Measurements from ENCODE around the gene TBCK. TPM values are rescaled to one million over a fixed set of nuclear protein-coding genes. Genes with fewer than 3 reads are reported as not detected.

TBCK gene
- total RNA-seq, 1 donor from 2014 or later = 25.1 TPM

- Mint-ChIP-seq H3K27ac (no peak overlapping the region), H3K36me3 (ENCODE audit: low read depth) (peaks cover 12% of the 10 kb centered on the region), H3K27me3 (ENCODE audit: insufficient read depth) (no peaks in the 10 kb centered on the region), H3K9me3 (no peaks in the 10 kb centered on the region), H3K4me1 (ENCODE audit: low read depth) (no peaks in the 10 kb centered on the region), H3K4me3 (no peak overlapping the region)
- DNase-seq (ENCODE audit: low spot score) = no peak
- intact Hi-C loops (cut with micrococcal nuclease) = no loop called here
Observed at GRCh38 chr4:106297245-106298035, 18.6 kb downstream of the TBCK start.

- H3K4me3 Mint-ChIP-seq = no peak overlapping the region
Observed at GRCh38 chr4:106294062-106294461, 21.9 kb downstream of the TBCK start.

GRCh38 chr4:106291678-106292077 lies 24.3 kb downstream of the TBCK start:
- Mint-ChIP-seq H3K36me3 (ENCODE audit: low read depth) (peaks cover 8% of the 10 kb centered on the region), H3K4me3 (no peak overlapping the region), H3K27me3 (ENCODE audit: insufficient read depth) (no peaks in the 10 kb centered on the region), H3K9me3 (no peaks in the 10 kb centered on the region), H3K27ac (no peak overlapping the region), H3K4me1 (ENCODE audit: low read depth) (no peaks in the 10 kb centered on the region)
- intact Hi-C loops (cut with micrococcal nuclease) = no loop called here
- no peak for DNase-seq (ENCODE audit: low spot score)

More at GRCh38 chr4:106294062-106294461, 21.9 kb downstream of the TBCK start:
- Mint-ChIP-seq H3K36me3 (ENCODE audit: low read depth) (peaks cover 8% of the 10 kb centered on the region), H3K27ac (no peak overlapping the region), H3K4me1 (ENCODE audit: low read depth) (no peaks in the 10 kb centered on the region), H3K9me3 (no peaks in the 10 kb centered on the region), H3K27me3 (ENCODE audit: insufficient read depth) (no peaks in the 10 kb centered on the region)
- no peak for DNase-seq (ENCODE audit: low spot score)
- intact Hi-C loops (cut with micrococcal nuclease) = no loop called here

GRCh38 chr4:106289737-106290136 lies 26.3 kb downstream of the TBCK start:
- Mint-ChIP-seq H3K4me1 (ENCODE audit: low read depth) (no peaks in the 10 kb centered on the region), H3K4me3 (no peak overlapping the region), H3K27me3 (ENCODE audit: insufficient read depth) (no peaks in the 10 kb centered on the region), H3K36me3 (ENCODE audit: low read depth) (peaks cover 1% of the 10 kb centered on the region), H3K27ac (no peak overlapping the region), H3K9me3 (no peaks in the 10 kb centered on the region)
- intact Hi-C loops (cut with micrococcal nuclease) = no loop called here
- no peak for DNase-seq (ENCODE audit: low spot score)

GRCh38 chr4:106287353-106287969 lies 28.5 kb downstream of the TBCK start:
- DNase-seq (ENCODE audit: low spot score) = no peak
- Mint-ChIP-seq H3K4me1 (ENCODE audit: low read depth) (no peaks in the 10 kb centered on the region), H3K4me3 (no peak overlapping the region), H3K27ac (no peak overlapping the region), H3K9me3 (no peaks in the 10 kb centered on the region), H3K27me3 (ENCODE audit: insufficient read depth) (no peaks in the 10 kb centered on the region), H3K36me3 (ENCODE audit: low read depth) (no peaks in the 10 kb centered on the region)
- intact Hi-C loops (cut with micrococcal nuclease) = no loop called here

GRCh38 chr4:106286611-106287010 lies 29.4 kb downstream of the TBCK start:
- H3K9me3 Mint-ChIP-seq = no peaks in the 10 kb centered on the region
- intact Hi-C loops (cut with micrococcal nuclease) = no loop called here
- no peak for DNase-seq (ENCODE audit: low spot score)
- H3K4me1 Mint-ChIP-seq (ENCODE audit: low read depth) = no peaks in the 10 kb centered on the region
- H3K4me3 Mint-ChIP-seq = no peak overlapping the region
- no peak overlapping the region for H3K27ac Mint-ChIP-seq
- H3K27me3 Mint-ChIP-seq (ENCODE audit: insufficient read depth) = no peaks in the 10 kb centered on the region
- peaks cover 3% of the 10 kb centered on the region for H3K36me3 Mint-ChIP-seq (ENCODE audit: low read depth)

GRCh38 chr4:106284227-106284626 lies 31.8 kb downstream of the TBCK start:
- H3K4me3 Mint-ChIP-seq = no peak overlapping the region
- no peak overlapping the region for H3K27ac Mint-ChIP-seq
- no peaks in the 10 kb centered on the region for H3K4me1 Mint-ChIP-seq (ENCODE audit: low read depth)
- peaks cover 4% of the 10 kb centered on the region for H3K36me3 Mint-ChIP-seq (ENCODE audit: low read depth)
- intact Hi-C loops (cut with micrococcal nuclease) = no loop called here
- no peaks in the 10 kb centered on the region for H3K27me3 Mint-ChIP-seq (ENCODE audit: insufficient read depth)
- H3K9me3 Mint-ChIP-seq = no peaks in the 10 kb centered on the region
- DNase-seq (ENCODE audit: low spot score) = no peak

GRCh38 chr4:106277140-106277675 lies 38.8 kb downstream of the TBCK start:
- no peak overlapping the region for H3K4me3 Mint-ChIP-seq
- H3K9me3 Mint-ChIP-seq = no peaks in the 10 kb centered on the region
- intact Hi-C loops (cut with micrococcal nuclease) = no loop called here
- peaks cover 6% of the 10 kb centered on the region for H3K36me3 Mint-ChIP-seq (ENCODE audit: low read depth)
- no peaks in the 10 kb centered on the region for H3K4me1 Mint-ChIP-seq (ENCODE audit: low read depth)
- H3K27ac Mint-ChIP-seq = no peak overlapping the region
- H3K27me3 Mint-ChIP-seq (ENCODE audit: insufficient read depth) = no peaks in the 10 kb centered on the region
- DNase-seq (ENCODE audit: low spot score) = no peak

GRCh38 chr4:106273831-106274230 lies 42.2 kb downstream of the TBCK start:
- no peak overlapping the region for H3K4me3 Mint-ChIP-seq
- H3K36me3 Mint-ChIP-seq (ENCODE audit: low read depth) = peaks cover 2% of the 10 kb centered on the region
- no peaks in the 10 kb centered on the region for H3K4me1 Mint-ChIP-seq (ENCODE audit: low read depth)
- no peak for DNase-seq (ENCODE audit: low spot score)
- no peaks in the 10 kb centered on the region for H3K27me3 Mint-ChIP-seq (ENCODE audit: insufficient read depth)
- no peaks in the 10 kb centered on the region for H3K9me3 Mint-ChIP-seq
- intact Hi-C loops (cut with micrococcal nuclease) = no loop called here
- no peak overlapping the region for H3K27ac Mint-ChIP-seq

- H3K27me3 Mint-ChIP-seq (ENCODE audit: insufficient read depth) = no peaks in the 10 kb centered on the region
- no peaks in the 10 kb centered on the region for H3K9me3 Mint-ChIP-seq
- no peak for DNase-seq (ENCODE audit: low spot score)
- H3K36me3 Mint-ChIP-seq (ENCODE audit: low read depth) = peaks cover 2% of the 10 kb centered on the region
- no peak overlapping the region for H3K27ac Mint-ChIP-seq
- intact Hi-C loops (cut with micrococcal nuclease) = no loop called here
- no peaks in the 10 kb centered on the region for H3K4me1 Mint-ChIP-seq (ENCODE audit: low read depth)
- H3K4me3 Mint-ChIP-seq = no peak overlapping the region
Observed at GRCh38 chr4:106270736-106271135, 45.3 kb downstream of the TBCK start.

GRCh38 chr4:106269711-106270110 lies 46.3 kb downstream of the TBCK start:
- H3K27ac Mint-ChIP-seq = no peak overlapping the region
- no peaks in the 10 kb centered on the region for H3K27me3 Mint-ChIP-seq (ENCODE audit: insufficient read depth)
- H3K36me3 Mint-ChIP-seq (ENCODE audit: low read depth) = peaks cover 2% of the 10 kb centered on the region
- intact Hi-C loops (cut with micrococcal nuclease) = loop anchor here (5.0 kb wide), 1 partner anchor 538 kb away; no protein-coding TSS in a partner anchor
- H3K9me3 Mint-ChIP-seq = no peaks in the 10 kb centered on the region
- no peak overlapping the region for H3K4me3 Mint-ChIP-seq
- no peaks in the 10 kb centered on the region for H3K4me1 Mint-ChIP-seq (ENCODE audit: low read depth)
- no peak for DNase-seq (ENCODE audit: low spot score)

GRCh38 chr4:106268786-106269185 lies 47.2 kb downstream of the TBCK start:
- no peak overlapping the region for H3K4me3 Mint-ChIP-seq
- H3K4me1 Mint-ChIP-seq (ENCODE audit: low read depth) = no peaks in the 10 kb centered on the region
- DNase-seq (ENCODE audit: low spot score) = no peak
- intact Hi-C loops (cut with micrococcal nuclease) = loop anchor here (5.0 kb wide), 1 partner anchor 539 kb away; no protein-coding TSS in a partner anchor
- no peak overlapping the region for H3K27ac Mint-ChIP-seq
- H3K9me3 Mint-ChIP-seq = no peaks in the 10 kb centered on the region
- no peaks in the 10 kb centered on the region for H3K27me3 Mint-ChIP-seq (ENCODE audit: insufficient read depth)
- no peaks in the 10 kb centered on the region for H3K36me3 Mint-ChIP-seq (ENCODE audit: low read depth)

- no peaks in the 10 kb centered on the region for H3K27me3 Mint-ChIP-seq (ENCODE audit: insufficient read depth)
- no peaks in the 10 kb centered on the region for H3K36me3 Mint-ChIP-seq (ENCODE audit: low read depth)
- no peak overlapping the region for H3K4me3 Mint-ChIP-seq
- no peaks in the 10 kb centered on the region for H3K4me1 Mint-ChIP-seq (ENCODE audit: low read depth)
- H3K27ac Mint-ChIP-seq = no peak overlapping the region
- DNase-seq (ENCODE audit: low spot score) = no peak
- no peaks in the 10 kb centered on the region for H3K9me3 Mint-ChIP-seq
- intact Hi-C loops (cut with micrococcal nuclease) = loop anchor here (1.0 to 5.0 kb wide), 3 partner anchors 51 to 541 kb away; partner anchors contain the start of genes AIMP1 and TBCK
Observed at GRCh38 chr4:106266201-106266600, 49.8 kb downstream of the TBCK start.

Data from activated T-helper 1 cell treated with anti-CD3 and anti-CD28 coated beads, Interleukin-12 subunit alpha, Interleukin-12 subunit beta, Interleukin-2, Interleukin-4 antibody, amounts not matched to agents 30 ng/mL and 10 ng/mL and 1 ng/mL, durations not matched to agents 14 hours and 24 hours and 36 hours (primary cell).